Measurements from ENCODE around the gene PPM1F. TPM values are rescaled to one million over a fixed set of nuclear protein-coding genes. Genes with fewer than 3 reads are reported as not detected.
"Not testable (repeated sequence)": the region's sequence is repeated elsewhere in the genome, so short reads cannot be mapped to it uniquely, and the experiment has no call there.

Gene PPM1F
- total RNA-seq, 2 experiments from 2014 or later: 18.2 to 18.8 TPM

DNA sequence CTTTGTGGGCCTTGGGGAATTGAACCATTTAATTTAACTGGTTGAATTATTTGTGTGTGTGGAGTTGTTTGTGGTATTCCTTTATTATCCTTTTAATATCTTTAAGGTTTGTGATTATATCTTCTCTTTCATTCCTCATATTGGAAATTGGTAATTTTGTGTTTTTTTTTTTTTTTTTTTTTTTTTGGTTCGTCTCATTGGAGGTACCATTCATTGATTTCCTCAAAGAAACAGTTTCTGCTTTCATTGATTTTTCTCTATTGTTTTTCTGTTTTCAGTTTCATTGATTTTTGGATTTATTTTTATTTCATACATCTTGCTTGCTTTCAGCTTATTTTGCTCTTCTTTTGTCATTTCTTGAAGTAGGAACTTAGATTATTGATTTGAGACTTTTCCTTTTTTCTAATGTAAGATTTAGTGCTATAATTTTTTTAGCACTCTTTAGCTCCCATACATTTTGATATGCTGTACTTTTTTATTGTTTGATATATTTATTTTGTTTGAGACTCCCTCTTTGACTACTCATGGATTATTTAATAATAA is 54.2 kb downstream of the PPM1F start:
- no peaks in the 10 kb centered on the region for H3K36me3 Mint-ChIP-seq (ENCODE audit: low read depth)
- no peaks in the 10 kb centered on the region for H3K4me1 Mint-ChIP-seq (ENCODE audit: low read depth)
- DNase-seq: no peak
- no peak for ATAC-seq
- H3K27ac Mint-ChIP-seq: no peak overlapping the region
- no peaks in the 10 kb centered on the region for H3K9me3 Mint-ChIP-seq
- TF ChIP-seq, protein P1, sequence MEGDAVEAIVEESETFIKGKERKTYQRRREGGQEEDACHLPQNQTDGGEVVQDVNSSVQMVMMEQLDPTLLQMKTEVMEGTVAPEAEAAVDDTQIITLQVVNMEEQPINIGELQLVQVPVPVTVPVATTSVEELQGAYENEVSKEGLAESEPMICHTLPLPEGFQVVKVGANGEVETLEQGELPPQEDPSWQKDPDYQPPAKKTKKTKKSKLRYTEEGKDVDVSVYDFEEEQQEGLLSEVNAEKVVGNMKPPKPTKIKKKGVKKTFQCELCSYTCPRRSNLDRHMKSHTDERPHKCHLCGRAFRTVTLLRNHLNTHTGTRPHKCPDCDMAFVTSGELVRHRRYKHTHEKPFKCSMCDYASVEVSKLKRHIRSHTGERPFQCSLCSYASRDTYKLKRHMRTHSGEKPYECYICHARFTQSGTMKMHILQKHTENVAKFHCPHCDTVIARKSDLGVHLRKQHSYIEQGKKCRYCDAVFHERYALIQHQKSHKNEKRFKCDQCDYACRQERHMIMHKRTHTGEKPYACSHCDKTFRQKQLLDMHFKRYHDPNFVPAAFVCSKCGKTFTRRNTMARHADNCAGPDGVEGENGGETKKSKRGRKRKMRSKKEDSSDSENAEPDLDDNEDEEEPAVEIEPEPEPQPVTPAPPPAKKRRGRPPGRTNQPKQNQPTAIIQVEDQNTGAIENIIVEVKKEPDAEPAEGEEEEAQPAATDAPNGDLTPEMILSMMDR (IDR thresholded peaks at IDR 0.05): no peak
- H3K4me3 Mint-ChIP-seq: no peak overlapping the region
- intact Hi-C loops (cut with micrococcal nuclease): no loop called here
- CTCF ChIA-PET: no interaction called here
- H3K27me3 Mint-ChIP-seq: peaks cover 2% of the 10 kb centered on the region
- POLR2A ChIA-PET: interaction anchor here (1.4 kb wide), 1 partner anchor 9 kb away, joined by 3 read pairs; no protein-coding TSS in a partner anchor

DNA sequence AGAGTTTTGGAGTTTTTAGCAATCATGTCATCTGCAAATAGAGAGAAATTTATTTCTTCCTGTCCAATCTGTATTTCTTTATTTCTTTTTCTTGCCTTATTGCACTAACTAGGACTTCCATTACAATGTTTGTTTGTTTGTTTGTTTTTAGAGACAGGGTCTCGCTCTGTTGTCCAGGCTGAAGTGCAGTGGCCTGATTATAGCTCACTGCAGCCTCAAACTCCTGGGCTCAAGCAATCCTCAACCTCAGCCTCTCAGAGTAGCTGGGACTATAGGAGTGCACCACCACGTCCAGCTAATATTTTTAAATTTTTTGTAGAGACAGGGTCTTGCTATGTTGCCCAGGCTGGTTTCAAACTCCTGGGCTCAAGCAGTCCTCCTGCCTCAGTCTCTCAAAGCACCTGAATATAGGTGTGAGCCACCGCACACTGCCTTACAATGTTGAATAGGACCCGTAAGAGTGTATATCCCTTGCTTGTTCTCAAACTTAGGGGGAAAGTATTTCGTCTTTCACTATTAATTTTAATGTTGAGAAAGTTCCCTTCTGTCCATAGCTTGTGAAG is 55.6 kb downstream of the PPM1F start:
- ATAC-seq (no peak), DNase-seq (no peak)
- Mint-ChIP-seq H3K4me1 (ENCODE audit: low read depth) (no peaks in the 10 kb centered on the region), H3K9me3 (no peaks in the 10 kb centered on the region), H3K4me3 (no peak overlapping the region), H3K36me3 (ENCODE audit: low read depth) (no peaks in the 10 kb centered on the region), H3K27ac (no peak overlapping the region), H3K27me3 (peaks cover 2% of the 10 kb centered on the region)
- CTCF ChIA-PET: interaction anchor here (0.9 kb wide), 1 partner anchor 12 kb away, joined by 3 read pairs; no protein-coding TSS in a partner anchor
- intact Hi-C loops (cut with micrococcal nuclease): no loop called here
- TF ChIP-seq, protein P1 (IDR thresholded peaks at IDR 0.05): no peak
- POLR2A ChIA-PET: interaction anchor here (1.4 kb wide), 1 partner anchor 11 kb away, joined by 3 read pairs; no protein-coding TSS in a partner anchor

DNA sequence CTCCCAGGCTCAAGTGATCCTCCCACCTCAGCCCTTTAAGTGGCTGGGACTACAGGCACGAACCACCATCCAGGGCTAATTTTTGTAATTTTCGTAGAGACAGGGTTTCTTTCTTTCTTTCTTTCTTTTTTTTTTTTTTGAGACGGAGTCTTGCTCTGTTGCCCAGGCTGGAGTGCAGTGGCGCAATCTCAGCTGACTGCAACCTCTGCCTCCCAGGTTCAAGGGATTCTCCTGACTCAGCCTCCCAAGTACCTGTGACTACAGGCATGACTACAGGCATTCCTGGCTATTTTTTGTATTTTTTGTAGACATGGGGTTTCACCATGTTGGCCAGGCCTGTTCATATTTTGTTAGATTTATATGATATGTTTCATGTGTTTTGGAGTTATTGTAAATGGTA is 56.4 kb downstream of the PPM1F start:
- H3K4me3 Mint-ChIP-seq; H3K27ac Mint-ChIP-seq; intact Hi-C loops (cut with micrococcal nuclease); H3K36me3 Mint-ChIP-seq (ENCODE audit: low read depth); DNase-seq; H3K4me1 Mint-ChIP-seq (ENCODE audit: low read depth); H3K27me3 Mint-ChIP-seq; ATAC-seq; POLR2A ChIA-PET; CTCF ChIA-PET; H3K9me3 Mint-ChIP-seq: not testable (repeated sequence)

DNA sequence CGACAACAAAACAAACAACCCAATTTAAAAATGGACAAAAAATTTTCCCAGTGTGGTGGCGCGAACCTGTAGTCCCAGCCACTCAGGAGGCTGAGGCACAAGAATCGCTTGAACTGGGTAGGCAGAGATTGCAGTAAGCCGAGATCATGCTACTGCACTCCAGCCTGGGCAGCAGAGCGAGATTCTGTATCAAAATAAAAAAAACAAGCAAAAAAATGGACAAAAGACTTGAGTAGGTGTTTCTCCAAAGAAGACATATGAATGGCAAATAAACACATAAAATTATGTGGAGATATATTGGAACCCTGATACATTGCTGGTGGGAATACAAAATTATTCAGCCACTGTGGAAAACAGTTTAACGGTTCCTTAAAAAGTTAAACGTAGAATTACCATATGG is 57.8 kb downstream of the PPM1F start:
- intact Hi-C loops (cut with micrococcal nuclease): no loop called here
- CTCF ChIA-PET: no interaction called here
- no peaks in the 10 kb centered on the region for H3K9me3 Mint-ChIP-seq
- H3K4me1 Mint-ChIP-seq (ENCODE audit: low read depth): no peaks in the 10 kb centered on the region
- no peaks in the 10 kb centered on the region for H3K36me3 Mint-ChIP-seq (ENCODE audit: low read depth)
- ATAC-seq (no peak), DNase-seq (no peak)
- H3K4me3 Mint-ChIP-seq: no peak overlapping the region
- H3K27ac Mint-ChIP-seq: no peak overlapping the region
- TF ChIP-seq, protein P1 (IDR thresholded peaks at IDR 0.05): no peak
- POLR2A ChIA-PET: no interaction called here
- H3K27me3 Mint-ChIP-seq: no peaks in the 10 kb centered on the region

DNA sequence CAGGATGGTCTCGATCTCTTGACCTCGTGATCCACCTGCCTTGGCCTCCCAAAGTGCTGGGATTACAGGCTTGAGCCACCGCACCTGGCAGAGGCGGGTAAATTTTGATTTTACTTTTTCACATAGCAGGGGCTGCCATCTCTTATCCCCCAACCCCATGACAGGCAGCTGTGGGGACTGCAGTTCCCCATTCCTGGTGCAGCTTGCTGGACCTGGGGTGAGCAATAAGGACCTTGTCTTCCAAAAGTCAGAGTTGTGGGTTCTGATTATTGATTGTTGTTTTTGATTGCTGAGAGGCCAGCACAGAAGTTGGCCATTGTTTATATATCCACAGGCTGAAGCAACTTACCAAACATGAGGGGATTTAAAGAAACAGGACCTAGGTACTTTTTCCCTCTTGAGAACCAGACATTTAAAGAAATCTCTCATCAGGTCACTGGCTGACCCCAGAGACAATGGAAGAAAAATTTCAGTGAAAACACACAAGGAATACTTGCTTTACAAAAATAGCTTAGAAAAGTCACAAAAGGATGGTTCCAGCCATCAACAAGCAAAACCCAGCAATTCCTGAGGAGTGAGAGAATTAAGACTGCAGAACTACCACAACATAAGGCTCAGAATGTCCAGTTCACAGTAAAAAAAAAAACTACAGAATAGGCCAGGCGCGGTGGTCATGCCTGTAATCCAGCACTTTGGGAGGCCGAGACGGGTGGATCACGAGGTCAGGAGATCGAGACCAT is 63.2 kb downstream of the PPM1F start:
- POLR2A ChIA-PET: no interaction called here
- no peaks in the 10 kb centered on the region for H3K9me3 Mint-ChIP-seq
- H3K27me3 Mint-ChIP-seq: no peaks in the 10 kb centered on the region

More for the DNA sequence above, 63.2 kb downstream of the PPM1F start:
- Mint-ChIP-seq H3K4me3 (no peak overlapping the region), H3K27ac (no peak overlapping the region), H3K36me3 (ENCODE audit: low read depth) (no peaks in the 10 kb centered on the region), H3K4me1 (ENCODE audit: low read depth) (no peaks in the 10 kb centered on the region)
- ATAC-seq (no peak), DNase-seq (no peak)
- intact Hi-C loops (cut with micrococcal nuclease): no loop called here
- TF ChIP-seq, protein P1 (IDR thresholded peaks at IDR 0.05): no peak
- CTCF ChIA-PET: interaction anchor here (0.7 to 1.5 kb wide), 2 partner anchors 48 to 163 kb away, joined by 3 read pairs; no protein-coding TSS in a partner anchor

Measured in activated CD8-positive, alpha-beta T cell treated with anti-CD3 and anti-CD28 coated beads for 36 hours (primary cell).